WTC11 (cell line): ENCODE data around the gene DEPDC4. TPM values are rescaled to one million over a fixed set of nuclear protein-coding genes. Genes with fewer than 3 reads are reported as not detected.

Source experiments
- ARID4B ChIP-seq: sonication (generic); formaldehyde crosslinking; IDR thresholded peaks from 2 replicates; pipeline ENCODE4 v1.8.0; 2023; ENCODE audit warnings: missing genetic modification reagents, mild to moderate bottlenecking, borderline replicate concordance
- CBFB ChIP-seq: sonication (generic); formaldehyde crosslinking; IDR thresholded peaks from 2 replicates; pipeline ENCODE4 v1.8.1; 2022; ENCODE audit warnings: mild to moderate bottlenecking, low read depth, missing genetic modification reagents
- IRF1 ChIP-seq: sonication (generic); formaldehyde crosslinking; IDR thresholded peaks from 2 replicates; pipeline ENCODE4 v1.8.0; 2023; ENCODE audit warnings: missing genetic modification reagents
- NFATC4 ChIP-seq: fragments of 250-450 bp; sonication (Bioruptor Pico); IDR thresholded peaks from 2 replicates; pipeline ENCODE4 v1.9.0; 2021; ENCODE audit warnings: mild to moderate bottlenecking
- STAT6 ChIP-seq: sonication (generic); formaldehyde crosslinking; conservative IDR thresholded peaks from 2 replicates; pipeline ENCODE4 v1.8.1; 2023; ENCODE audit warnings: mild to moderate bottlenecking, low read depth, missing genetic modification reagents, moderate library complexity
- TEAD1 ChIP-seq: sonication (generic); formaldehyde crosslinking; IDR thresholded peaks from 2 replicates; pipeline ENCODE4 v1.8.0; 2022; ENCODE audit warnings: mild to moderate bottlenecking, missing genetic modification reagents
- ZNF512 ChIP-seq: sonication (generic); formaldehyde crosslinking; IDR thresholded peaks from 2 replicates; pipeline ENCODE4 v1.8.1; 2022; ENCODE audit warnings: missing genetic modification reagents, borderline replicate concordance
- total RNA-seq: library from RNA; stranded (reverse); gene quantifications from 3 replicates; pipeline ENCODE4 v1.2.3, GENCODE V29; 2021
- TF ChIP-seq, protein P1 (sequence below): sonication (generic); formaldehyde crosslinking; IDR thresholded peaks from 2 replicates; pipeline ENCODE4 v1.8.0; 2022; ENCODE audit warnings: mild to moderate bottlenecking, missing genetic modification reagents
- TF ChIP-seq, protein P2 (sequence below): fragments of 250-450 bp; sonication (Bioruptor Pico); IDR thresholded peaks from 2 replicates; pipeline ENCODE4 v1.9.0; 2021; ENCODE audit warnings: moderate library complexity, mild to moderate bottlenecking, inconsistent platforms, borderline replicate concordance
- TF ChIP-seq, protein P3 (sequence below): fragments of 250-450 bp; sonication (Bioruptor Pico); IDR thresholded peaks from 2 replicates; pipeline ENCODE4 v1.8.0; 2021; ENCODE audit warnings: mild to moderate bottlenecking

The DEPDC4 gene
- total RNA-seq, 1 experiment from 2014 or later, result 5.5 TPM

GRCh38 chr12:100200463-100201181 lies 66.3 kb downstream of the DEPDC4 start, which contains the start of gene ACTR6 (continued):
- TF ChIP-seq STAT6 (CRISPR knock-in tag) (no peak), NFATC4 (CRISPR knock-in tag) (no peak), IRF1 (CRISPR knock-in tag) (no peak), TEAD1 (CRISPR knock-in tag) (peak; percentile 89; the same call in 1 of the 2 replicates), CBFB (CRISPR knock-in tag) (0 out of 2 replicates have a peak, but pooled peaks have one; percentile 35), ZNF512 (CRISPR knock-in tag) (no peak), ARID4B (CRISPR knock-in tag) (peak; percentile 69; the same call in 1 of the 2 replicates)
- TF ChIP-seq, protein P1, sequence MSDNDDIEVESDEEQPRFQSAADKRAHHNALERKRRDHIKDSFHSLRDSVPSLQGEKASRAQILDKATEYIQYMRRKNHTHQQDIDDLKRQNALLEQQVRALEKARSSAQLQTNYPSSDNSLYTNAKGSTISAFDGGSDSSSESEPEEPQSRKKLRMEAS, result peak; percentile 66; the same call in 1 of the 2 replicates
- TF ChIP-seq, protein P2, sequence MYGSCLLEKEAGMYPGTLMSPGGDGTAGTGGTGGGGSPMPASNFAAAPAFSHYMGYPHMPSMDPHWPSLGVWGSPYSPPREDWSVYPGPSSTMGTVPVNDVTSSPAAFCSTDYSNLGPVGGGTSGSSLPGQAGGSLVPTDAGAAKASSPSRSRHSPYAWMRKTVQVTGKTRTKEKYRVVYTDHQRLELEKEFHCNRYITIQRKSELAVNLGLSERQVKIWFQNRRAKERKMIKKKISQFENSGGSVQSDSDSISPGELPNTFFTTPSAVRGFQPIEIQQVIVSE (CRISPR knock-in tag), result no peak
- TF ChIP-seq, protein P3, sequence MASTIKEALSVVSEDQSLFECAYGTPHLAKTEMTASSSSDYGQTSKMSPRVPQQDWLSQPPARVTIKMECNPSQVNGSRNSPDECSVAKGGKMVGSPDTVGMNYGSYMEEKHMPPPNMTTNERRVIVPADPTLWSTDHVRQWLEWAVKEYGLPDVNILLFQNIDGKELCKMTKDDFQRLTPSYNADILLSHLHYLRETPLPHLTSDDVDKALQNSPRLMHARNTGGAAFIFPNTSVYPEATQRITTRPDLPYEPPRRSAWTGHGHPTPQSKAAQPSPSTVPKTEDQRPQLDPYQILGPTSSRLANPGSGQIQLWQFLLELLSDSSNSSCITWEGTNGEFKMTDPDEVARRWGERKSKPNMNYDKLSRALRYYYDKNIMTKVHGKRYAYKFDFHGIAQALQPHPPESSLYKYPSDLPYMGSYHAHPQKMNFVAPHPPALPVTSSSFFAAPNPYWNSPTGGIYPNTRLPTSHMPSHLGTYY (CRISPR knock-in tag), result no peak
